ENCODE measurements around the gene ENTPD6. TPM values are rescaled to one million over a fixed set of nuclear protein-coding genes. Genes with fewer than 3 reads are reported as not detected.
"Not testable (repeated sequence)": the region's sequence is repeated elsewhere in the genome, so short reads cannot be mapped to it uniquely, and the experiment has no call there.

Gene ENTPD6
- total RNA-seq, 1 donor from 2014 or later = 117 TPM

- TF ChIP-seq, protein P1, sequence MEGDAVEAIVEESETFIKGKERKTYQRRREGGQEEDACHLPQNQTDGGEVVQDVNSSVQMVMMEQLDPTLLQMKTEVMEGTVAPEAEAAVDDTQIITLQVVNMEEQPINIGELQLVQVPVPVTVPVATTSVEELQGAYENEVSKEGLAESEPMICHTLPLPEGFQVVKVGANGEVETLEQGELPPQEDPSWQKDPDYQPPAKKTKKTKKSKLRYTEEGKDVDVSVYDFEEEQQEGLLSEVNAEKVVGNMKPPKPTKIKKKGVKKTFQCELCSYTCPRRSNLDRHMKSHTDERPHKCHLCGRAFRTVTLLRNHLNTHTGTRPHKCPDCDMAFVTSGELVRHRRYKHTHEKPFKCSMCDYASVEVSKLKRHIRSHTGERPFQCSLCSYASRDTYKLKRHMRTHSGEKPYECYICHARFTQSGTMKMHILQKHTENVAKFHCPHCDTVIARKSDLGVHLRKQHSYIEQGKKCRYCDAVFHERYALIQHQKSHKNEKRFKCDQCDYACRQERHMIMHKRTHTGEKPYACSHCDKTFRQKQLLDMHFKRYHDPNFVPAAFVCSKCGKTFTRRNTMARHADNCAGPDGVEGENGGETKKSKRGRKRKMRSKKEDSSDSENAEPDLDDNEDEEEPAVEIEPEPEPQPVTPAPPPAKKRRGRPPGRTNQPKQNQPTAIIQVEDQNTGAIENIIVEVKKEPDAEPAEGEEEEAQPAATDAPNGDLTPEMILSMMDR (IDR thresholded peaks at IDR 0.05; ENCODE audit: insufficient read depth, low read length, severe bottlenecking) = no peak
- FAIRE-seq (peak; percentile 60), DNase-seq (ENCODE audit: low read depth) (no peak)
- no peaks in the 10 kb centered on the region for H3K27me3 ChIP-seq (ENCODE audit: control insufficient read depth, insufficient read depth, low read length)
- H3K36me3 ChIP-seq (ENCODE audit: control insufficient read depth, insufficient read depth, low read length) = peaks cover 6% of the 10 kb centered on the region
- no peak overlapping the region for H3K4me3 ChIP-seq (ENCODE audit: low read depth, low read length)
These were observed 34.1 kb downstream of the ENTPD6 start for GRCh38 chr20:25229486-25230165.

- Histone ChIP-seq H3K4me3 (ENCODE audit: low read depth, low read length) (no peak overlapping the region), H3K36me3 (ENCODE audit: control insufficient read depth, insufficient read depth, low read length) (peaks cover 6% of the 10 kb centered on the region), H3K27me3 (ENCODE audit: control insufficient read depth, insufficient read depth, low read length) (no peaks in the 10 kb centered on the region)
- no peak for DNase-seq (ENCODE audit: low read depth)
- no peak for FAIRE-seq
- TF ChIP-seq, protein P1 (IDR thresholded peaks at IDR 0.05; ENCODE audit: insufficient read depth, low read length, severe bottlenecking) = no peak
These were observed 34.8 kb downstream of the ENTPD6 start for GRCh38 chr20:25230166-25230831.

DNA sequence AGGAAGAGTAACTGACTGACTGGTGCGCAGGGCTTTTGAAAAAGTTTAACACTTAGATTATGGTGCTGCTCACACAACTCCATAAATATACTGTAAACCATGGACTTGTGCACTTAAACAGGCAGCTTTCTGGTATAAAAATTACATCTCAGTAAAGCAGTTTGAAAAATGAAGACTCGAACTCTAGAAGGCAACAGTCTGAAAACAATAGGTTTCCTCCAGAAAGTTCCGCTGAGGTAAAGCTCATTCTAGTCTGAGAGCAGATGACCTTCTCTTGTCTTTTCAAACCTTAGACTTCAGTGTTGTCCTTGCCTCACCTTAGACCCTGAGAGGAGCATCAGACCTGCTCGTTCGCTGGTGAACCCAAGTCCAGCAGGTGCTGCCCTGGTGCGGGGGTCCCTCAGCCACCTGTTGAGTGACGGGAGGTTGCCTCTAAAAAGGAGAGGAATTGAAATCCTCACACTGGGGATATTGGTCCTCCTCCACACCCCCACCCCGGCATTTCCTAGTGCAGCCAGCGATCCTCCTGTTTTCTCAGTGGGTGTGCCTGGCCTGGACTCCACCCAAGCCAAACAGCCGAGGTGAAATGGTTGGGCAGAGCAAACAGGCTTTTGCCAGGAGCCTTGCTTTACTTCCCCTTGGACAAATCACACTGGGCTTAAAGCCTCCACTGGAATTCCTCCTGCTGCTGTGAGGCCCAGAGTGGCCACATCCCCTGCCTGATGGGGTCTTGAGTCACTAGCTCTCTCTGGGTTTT lies 37.7 kb downstream of the ENTPD6 start:
- FAIRE-seq (no peak), DNase-seq (ENCODE audit: low read depth) (peak; percentile 77)
- no peaks in the 10 kb centered on the region for H3K36me3 ChIP-seq (ENCODE audit: control insufficient read depth, insufficient read depth, low read length)
- no peaks in the 10 kb centered on the region for H3K27me3 ChIP-seq (ENCODE audit: control insufficient read depth, insufficient read depth, low read length)
- TF ChIP-seq, protein P1 (IDR thresholded peaks at IDR 0.05; ENCODE audit: insufficient read depth, low read length, severe bottlenecking) = no peak
- peak overlapping the region; percentile 8 for H3K4me3 ChIP-seq (ENCODE audit: low read depth, low read length)

DNA sequence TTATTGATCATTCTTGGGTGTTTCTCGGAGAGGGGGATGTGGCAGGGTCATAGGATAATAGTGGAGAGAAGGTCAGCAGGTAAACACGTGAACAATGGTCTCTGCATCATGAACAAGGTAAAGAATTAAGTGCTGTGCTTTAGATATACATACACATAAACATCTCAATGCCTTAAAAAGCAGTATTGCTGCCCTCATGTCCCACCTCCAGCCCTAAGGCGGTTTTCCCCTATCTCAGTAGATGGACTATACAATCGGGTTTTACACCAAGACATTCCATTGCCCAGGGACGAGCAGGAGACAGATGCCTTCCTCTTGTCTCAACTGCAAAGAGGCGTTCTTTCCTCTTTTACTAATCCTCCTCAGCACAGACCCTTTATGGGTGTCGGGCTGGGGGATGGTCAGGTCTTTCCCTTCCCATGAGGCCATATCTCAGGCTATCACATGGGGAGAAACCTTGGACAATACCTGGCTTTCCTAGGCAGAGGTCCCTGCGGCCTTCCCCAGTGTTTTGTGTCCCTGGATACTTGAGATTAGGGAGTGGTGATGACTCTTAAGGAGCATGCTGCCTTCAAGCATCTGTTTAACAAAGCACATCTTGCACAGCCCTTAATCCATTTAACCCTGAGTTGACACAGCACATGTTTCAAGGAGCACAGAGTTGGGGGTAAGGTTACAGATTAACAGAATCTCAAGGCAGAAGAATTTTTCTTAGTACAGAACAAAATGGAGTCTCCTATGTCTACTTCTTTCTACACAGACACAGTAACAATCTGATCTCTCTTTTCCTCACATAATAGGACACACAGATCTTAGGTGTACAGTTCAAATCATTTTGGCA lies 38.7 kb downstream of the ENTPD6 start:
- DNase-seq (ENCODE audit: low read depth); H3K36me3 ChIP-seq (ENCODE audit: control insufficient read depth, insufficient read depth, low read length); H3K4me3 ChIP-seq (ENCODE audit: low read depth, low read length); FAIRE-seq; H3K27me3 ChIP-seq (ENCODE audit: control insufficient read depth, insufficient read depth, low read length): not testable (repeated sequence)

DNA sequence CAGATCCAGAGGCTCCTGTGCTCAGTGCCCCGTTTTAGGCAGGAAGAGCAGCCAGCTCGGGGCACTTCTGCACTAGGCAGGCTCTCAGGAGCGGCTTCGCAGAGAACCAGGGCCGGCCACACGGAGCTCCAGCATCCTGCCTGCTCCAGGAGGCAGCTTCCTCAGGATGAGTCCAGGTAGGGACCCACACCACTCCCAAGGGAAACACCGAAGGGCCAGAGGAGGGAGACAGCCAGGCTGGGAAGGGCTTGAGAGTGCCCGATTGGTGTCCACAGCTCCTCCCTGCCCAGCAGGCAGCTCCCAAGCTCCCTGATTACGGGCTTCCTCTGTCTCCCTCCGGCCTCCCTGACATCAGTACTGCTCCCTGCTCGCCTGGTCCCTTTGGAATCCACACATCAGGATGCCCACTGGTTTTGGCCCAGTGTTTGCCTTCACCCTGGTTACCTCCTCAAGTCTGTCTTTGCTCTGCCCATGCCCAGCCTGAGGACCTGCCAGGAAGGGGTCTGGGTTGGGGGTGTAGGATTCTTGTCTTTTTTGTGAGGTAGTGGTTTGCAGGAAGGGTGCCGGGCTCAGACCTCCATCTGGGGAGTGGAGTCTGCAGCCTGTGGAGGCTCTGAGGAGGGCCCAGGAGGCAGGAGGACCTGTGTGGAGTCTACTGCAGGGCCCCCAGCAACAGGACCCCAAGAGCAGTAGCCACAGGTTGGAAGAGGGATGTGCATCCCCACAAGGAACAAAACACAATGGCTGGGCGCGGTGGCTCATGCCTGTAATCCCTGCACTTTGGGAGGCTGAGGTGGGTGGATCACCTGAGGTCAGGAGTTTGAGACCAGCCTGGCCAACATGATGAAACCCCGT lies 41.2 kb downstream of the ENTPD6 start:
- Histone ChIP-seq H3K36me3 (ENCODE audit: control insufficient read depth, insufficient read depth, low read length) (no peaks in the 10 kb centered on the region), H3K4me3 (ENCODE audit: low read depth, low read length) (no peak overlapping the region), H3K27me3 (ENCODE audit: control insufficient read depth, insufficient read depth, low read length) (no peaks in the 10 kb centered on the region)
- DNase-seq (ENCODE audit: low read depth) (no peak), FAIRE-seq (no peak)
- TF ChIP-seq, protein P1 (IDR thresholded peaks at IDR 0.05; ENCODE audit: insufficient read depth, low read length, severe bottlenecking) = no peak

Data from bronchial epithelial cell (primary cell).